PC-9 (cell line): Measurements from ENCODE around the gene GADD45G. TPM values are rescaled to one million over a fixed set of nuclear protein-coding genes. Genes with fewer than 3 reads are reported as not detected.

Source experiments
- BruUV-seq: library from RNA; stranded (reverse); fragments of 400-500 nt; replicated peaks from 2 replicates; lab custom pipeline; 2021; lab: Mats Ljungman, UMichigan
- CTCF ChIA-PET: fragments of 300-600 bp; sonication (Branson Sonifier 250); formaldehyde crosslinking; loops from one replicate; lab custom pipeline; 2022; ENCODE audit warnings: antibody characterized with exemption; lab: Charles Lee
- POLR2A ChIA-PET: fragments of 300-600 bp; sonication (Branson Sonifier 250); formaldehyde crosslinking; loops from one replicate; lab custom pipeline; 2022; ENCODE audit warnings: antibody characterized with exemption; ENCODE audit not compliant: unreplicated experiment; lab: Charles Lee
- DNase-seq, 2 experiments: peaks; one replicate each; pipeline versions ENCODE4 v3.0.0 to v3.0.0-alpha.2; 2015 to 2022; ENCODE audit warnings: mixed read lengths in 1 of 2
- H2AFZ ChIP-seq: fragments of 200-600 bp; sonication (generic); 2 replicates; pipeline ENCODE4 v1.8.1; 2017; ENCODE audit warnings: antibody characterized with exemption
- H3F3A ChIP-seq: fragments of 200-600 bp; sonication (generic); 2 replicates; pipeline ENCODE4 v1.8.1; 2017; ENCODE audit warnings: antibody characterized with exemption, mild to moderate bottlenecking, low read depth; ENCODE audit not compliant: insufficient read depth
- H3K27ac ChIP-seq: fragments of 200-600 bp; sonication (generic); 2 replicates; pipeline ENCODE4 v1.6.1; 2016; ENCODE audit warnings: mixed run types
- H3K27me3 ChIP-seq: fragments of 200-600 bp; sonication (generic); 2 replicates; pipeline ENCODE4 v1.6.1; 2016; ENCODE audit warnings: low read depth, mixed run types; ENCODE audit not compliant: insufficient read depth
- H3K36me3 ChIP-seq: fragments of 200-600 bp; sonication (generic); 2 replicates; pipeline ENCODE4 v1.6.1; 2016; ENCODE audit warnings: low read depth, mixed run types
- H3K4me1 ChIP-seq: fragments of 200-600 bp; sonication (generic); replicated peaks from 2 replicates; pipeline ENCODE4 v1.6.1; 2016; ENCODE audit warnings: mixed run types; ENCODE audit not compliant: insufficient read depth
- H3K4me2 ChIP-seq: fragments of 200-600 bp; sonication (generic); 2 replicates; pipeline ENCODE4 v1.6.1; 2017; ENCODE audit warnings: mixed run types
- H3K4me3 ChIP-seq: fragments of 200-600 bp; sonication (generic); 2 replicates; pipeline ENCODE4 v1.6.1; 2016; ENCODE audit warnings: mixed run types
- H3K79me2 ChIP-seq: fragments of 200-600 bp; sonication (generic); 2 replicates; pipeline ENCODE4 v1.6.1; 2017; ENCODE audit warnings: low read depth, mixed run types
- H3K9me2 ChIP-seq: fragments of 200-600 bp; sonication (generic); 2 replicates; pipeline ENCODE4 v1.8.1; 2017; ENCODE audit warnings: mild to moderate bottlenecking; ENCODE audit not compliant: insufficient read depth
- H3K9me3 ChIP-seq: fragments of 200-600 bp; sonication (generic); 2 replicates; pipeline ENCODE4 v1.8.1; 2016; ENCODE audit warnings: low read depth; ENCODE audit not compliant: insufficient read depth
- H4K20me1 ChIP-seq: fragments of 200-600 bp; sonication (generic); 2 replicates; pipeline ENCODE4 v1.8.1; 2017; ENCODE audit not compliant: insufficient read depth
- CTCF ChIP-seq: fragments of 200-600 bp; sonication (generic); conservative IDR thresholded peaks from 2 replicates; pipeline ENCODE4 v1.6.1; 2017; ENCODE audit warnings: mixed run types, antibody characterized with exemption, mild to moderate bottlenecking, moderate library complexity
- EZH2 ChIP-seq: fragments of 200-600 bp; sonication (generic); IDR thresholded peaks from 2 replicates; pipeline ENCODE4 v1.8.0; 2017; ENCODE audit warnings: antibody characterized with exemption, low read depth
- intact Hi-C: fragments of 100-400 bp; cut with micrococcal nuclease; formaldehyde crosslinking; loops from one replicate; pipeline ENCODE4 v1.10.0; 2022; ENCODE audit not compliant: unreplicated experiment
- total RNA-seq: library from RNA; stranded (reverse); gene quantifications from 2 replicates; pipeline ENCODE4 v1.2.3, GENCODE V29; 2021

GADD45G gene
- total RNA-seq, 1 experiment from 2014 or later, result 2.4 TPM

GRCh38 chr9:89623925-89624420, 19.2 kb downstream of the GADD45G start:
- no peak overlapping the region for H2AFZ ChIP-seq
- H3F3A ChIP-seq, result no peaks in the 10 kb centered on the region
- no TSS peak for BruUV-seq
- H3K27ac ChIP-seq, result no peak overlapping the region
- H3K4me2 ChIP-seq, result no peak overlapping the region
- CTCF ChIA-PET, result no interaction called here
- DNase-seq, result no peak
- TF ChIP-seq EZH2, result no peak
- TF ChIP-seq CTCF, result no peak
- peaks cover 94% of the 10 kb centered on the region for H3K27me3 ChIP-seq
- H3K4me3 ChIP-seq, result no peak overlapping the region
- H3K4me1 ChIP-seq, result no peaks in the 10 kb centered on the region
- H3K79me2 ChIP-seq, result no peaks in the 10 kb centered on the region
- POLR2A ChIA-PET, result interaction anchor here (0.6 kb wide), 2 partner anchors 402 to 839 kb away, joined by 3 to 7 read pairs; no protein-coding TSS in a partner anchor
- no peaks in the 10 kb centered on the region for H4K20me1 ChIP-seq
- H3K36me3 ChIP-seq, result no peaks in the 10 kb centered on the region
- no peaks in the 10 kb centered on the region for H3K9me2 ChIP-seq
- intact Hi-C loops, result no loop called here
- H3K9me3 ChIP-seq, result no peaks in the 10 kb centered on the region

DNA sequence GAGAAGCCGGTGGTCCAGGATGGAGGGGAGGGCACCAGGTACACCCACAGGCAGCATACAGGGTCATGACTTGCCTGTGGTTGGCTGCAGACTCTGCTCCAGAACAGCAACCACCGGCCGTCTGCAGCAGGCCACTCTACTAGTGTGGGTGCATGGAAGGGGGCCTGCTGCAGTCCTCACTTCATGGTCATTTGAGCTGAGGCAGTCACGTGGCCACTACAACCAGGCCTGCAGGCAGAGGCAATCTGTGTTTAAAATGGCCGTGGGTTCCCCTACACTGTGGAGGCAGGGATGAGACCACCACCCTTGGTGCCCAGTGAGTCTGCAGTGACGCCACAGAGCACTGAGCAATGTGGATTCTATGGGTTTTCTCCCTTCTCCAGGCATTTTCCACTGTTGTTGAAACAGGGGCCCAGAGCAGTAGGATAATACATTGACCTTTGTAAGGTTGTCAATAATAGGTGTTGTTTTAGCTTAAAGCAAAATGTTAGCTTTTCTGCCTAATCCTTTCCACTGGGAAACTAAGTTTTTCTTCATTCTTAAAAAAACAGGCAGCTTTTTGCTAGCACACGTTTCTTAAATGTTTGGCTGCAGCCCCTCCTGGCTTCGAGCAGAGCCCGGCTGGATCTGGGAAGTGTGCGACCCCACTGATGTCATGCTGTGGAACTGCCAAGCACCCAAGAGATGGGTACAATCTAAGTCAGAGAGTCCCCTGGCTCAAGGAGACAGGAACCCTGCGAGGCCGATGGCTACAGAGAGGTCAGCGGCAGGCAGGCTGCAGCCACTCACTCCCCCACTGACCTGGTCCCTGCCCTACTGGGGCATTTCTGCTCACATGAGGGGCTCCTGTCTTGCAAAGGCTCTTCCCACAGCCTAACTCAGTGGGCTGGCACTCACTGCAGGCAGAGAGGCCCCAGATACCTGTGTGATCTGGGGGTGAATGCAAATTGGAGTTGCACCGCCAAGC, 21.2 kb downstream of the GADD45G start:
- Histone ChIP-seq H4K20me1 (no peaks in the 10 kb centered on the region), H3K27me3 (peaks cover 98% of the 10 kb centered on the region), H3K27ac (no peak overlapping the region), H3K4me1 (no peaks in the 10 kb centered on the region), H3K4me3 (no peak overlapping the region), H2AFZ (no peak overlapping the region), H3K36me3 (no peaks in the 10 kb centered on the region), H3K9me3 (no peaks in the 10 kb centered on the region), H3K4me2 (no peak overlapping the region), H3K9me2 (no peaks in the 10 kb centered on the region), H3K79me2 (no peaks in the 10 kb centered on the region), H3F3A (no peaks in the 10 kb centered on the region)
- ChIA-PET POLR2A (no interaction called here), CTCF (no interaction called here)
- intact Hi-C loops, result no loop called here
- no peak for DNase-seq
- TF ChIP-seq EZH2 (no peak), CTCF (no peak)
- no TSS peak for BruUV-seq

- no peaks in the 10 kb centered on the region for H3K9me2 ChIP-seq
- intact Hi-C loops, result no loop called here
- no peaks in the 10 kb centered on the region for H3K4me1 ChIP-seq
- no TSS peak for BruUV-seq
- TF ChIP-seq EZH2 (no peak), CTCF (no peak)
- H3F3A ChIP-seq, result no peaks in the 10 kb centered on the region
- H4K20me1 ChIP-seq, result no peaks in the 10 kb centered on the region
- CTCF ChIA-PET, result no interaction called here
- no peak overlapping the region for H3K4me2 ChIP-seq
- POLR2A ChIA-PET, result no interaction called here
- H3K27ac ChIP-seq, result no peak overlapping the region
- H3K9me3 ChIP-seq, result no peaks in the 10 kb centered on the region
- H3K36me3 ChIP-seq, result no peaks in the 10 kb centered on the region
- H3K27me3 ChIP-seq, result peaks cover 98% of the 10 kb centered on the region
- H2AFZ ChIP-seq, result no peak overlapping the region
- no peak overlapping the region for H3K4me3 ChIP-seq
- DNase-seq, result no peak
- no peaks in the 10 kb centered on the region for H3K79me2 ChIP-seq
Measured at GRCh38 chr9:89626741-89627265, 22.0 kb downstream of the GADD45G start.
